Endothelial cell of umbilical vein (primary cell): ENCODE measurements around the gene CLCN6. TPM values are rescaled to one million over a fixed set of nuclear protein-coding genes. Genes with fewer than 3 reads are reported as not detected.

ENCODE experiments used
- BruUV-seq: library from RNA; stranded (reverse); fragments of 400-500 nt; replicated peaks from 2 replicates; lab custom pipeline; 2021; lab: Mats Ljungman, UMichigan
- CTCF ChIA-PET: fragments of 300-600, 350-600 bp; sonication (Branson Sonifier 250); formaldehyde crosslinking; loops from one replicate; lab custom pipeline; 2021; ENCODE audit warnings: antibody characterized with exemption, inconsistent platforms; lab: Charles Lee
- POLR2A ChIA-PET: fragments of 300-600, 350-600 bp; sonication (Branson Sonifier 250); formaldehyde crosslinking; loops from one replicate; lab custom pipeline; 2021; ENCODE audit warnings: antibody characterized with exemption, inconsistent platforms; lab: Charles Lee
- DNase-seq: peaks from one replicate; pipeline ENCODE4 v3.0.0-alpha.2; 2011; ENCODE audit warnings: low read depth, low spot score
- FAIRE-seq: peaks from 2 replicates; lab custom pipeline; 2011; peaks lifted over from hg19 to GRCh38; lab: Jason Lieb, UNC
- H2AFZ ChIP-seq: 2 replicates; pipeline ENCODE4 v1.6.0; 2012; ENCODE audit warnings: low read depth, low read length, control low read depth, inconsistent platforms
- H3K27ac ChIP-seq: 2 replicates; pipeline ENCODE4 v1.5.1; 2011; ENCODE audit warnings: low read depth, mild to moderate bottlenecking, control low read depth, low read length, moderate library complexity; ENCODE audit not compliant: insufficient read depth
- H3K27me3 ChIP-seq, 2 experiments: 2 replicates each; pipeline versions ENCODE4 v1.6.0 to v1.6.1; 2011; ENCODE audit warnings: low read length in 2 of 2, mixed read lengths in 1 of 2; ENCODE audit not compliant: control insufficient read depth in 2 of 2, insufficient read depth in 2 of 2
- H3K36me3 ChIP-seq, 2 experiments: 2 replicates in 1 of 2; 3 replicates in 1 of 2; pipeline ENCODE4 v1.5.1; 2011; ENCODE audit warnings: low read length in 2 of 2, mild to moderate bottlenecking in 1 of 2, moderate library complexity in 1 of 2; ENCODE audit not compliant: control insufficient read depth in 2 of 2, insufficient read depth in 2 of 2; ENCODE audit errors: extremely low read depth in 1 of 2
- H3K4me1 ChIP-seq: 3 replicates; pipeline ENCODE4 v1.5.1; 2011; ENCODE audit warnings: mild to moderate bottlenecking, low read length; ENCODE audit not compliant: control insufficient read depth, insufficient read depth; ENCODE audit errors: extremely low read depth
- H3K4me2 ChIP-seq: 2 replicates; pipeline ENCODE4 v1.6.1; 2011; ENCODE audit warnings: low read length, control low read depth, mixed read lengths; ENCODE audit not compliant: insufficient read depth
- H3K4me3 ChIP-seq, 3 experiments: fragments of 200-600 bp in 1 of 3; sonication (generic), shearing (Covaris generic) in 1 of 3; replicated peaks in 1 of 3; 2 replicates each; pipeline ENCODE4 v1.5.1; 2011 to 2016; ENCODE audit warnings: control low read depth in 3 of 3, low read length in 3 of 3, mild to moderate bottlenecking in 2 of 3, inconsistent platforms in 1 of 3, low read depth in 1 of 3, moderate library complexity in 1 of 3; ENCODE audit not compliant: insufficient read depth in 1 of 3
- H3K79me2 ChIP-seq: 2 replicates; pipeline ENCODE4 v1.6.0; 2012; ENCODE audit warnings: low read length, inconsistent platforms; ENCODE audit not compliant: control insufficient read depth, insufficient read depth
- H3K9ac ChIP-seq: replicated peaks from 2 replicates; pipeline ENCODE3; 2011; ENCODE audit warnings: low read length, control low read depth; ENCODE audit not compliant: insufficient read depth; ENCODE audit errors: extremely low read depth
- H3K9me1 ChIP-seq: replicated peaks from 3 replicates; pipeline ENCODE4 v1.6.0; 2011; ENCODE audit warnings: mild to moderate bottlenecking, low read length; ENCODE audit not compliant: control insufficient read depth, insufficient read depth; ENCODE audit errors: extremely low read depth
- H3K9me3 ChIP-seq: replicated peaks from 2 replicates; pipeline ENCODE4 v1.5.1; 2012; ENCODE audit warnings: low read length, inconsistent platforms; ENCODE audit not compliant: control insufficient read depth, insufficient read depth
- H4K20me1 ChIP-seq: replicated peaks from 2 replicates; pipeline ENCODE3; 2011; ENCODE audit warnings: mild to moderate bottlenecking, low read length; ENCODE audit not compliant: control insufficient read depth, insufficient read depth; ENCODE audit errors: extremely low read depth
- EZH2 ChIP-seq: IDR thresholded peaks from 2 replicates; pipeline ENCODE4 v1.6.1; 2012; ENCODE audit warnings: borderline replicate concordance, low read depth, mild to moderate bottlenecking, moderate library complexity, low read length, inconsistent platforms; ENCODE audit not compliant: severe bottlenecking
- FOS ChIP-seq: IDR thresholded peaks from 2 replicates; pipeline ENCODE4 v1.6.1; 2011; ENCODE audit warnings: mild to moderate bottlenecking, low read length, moderate library complexity, borderline replicate concordance; ENCODE audit not compliant: insufficient read depth
- GATA2 ChIP-seq: IDR thresholded peaks from 2 replicates; pipeline ENCODE4 v1.7.0; 2011; ENCODE audit warnings: low read depth, mild to moderate bottlenecking, moderate library complexity, mixed read lengths, low read length; ENCODE audit not compliant: insufficient read length, insufficient read depth
- JUN ChIP-seq: IDR thresholded peaks from 2 replicates; pipeline ENCODE4 v1.6.1; 2011; ENCODE audit warnings: borderline replicate concordance, low read depth; ENCODE audit not compliant: insufficient read length, insufficient read depth
- MYC ChIP-seq: IDR thresholded peaks from one replicate; pipeline ENCODE4 v1.6.1; 2011; ENCODE audit warnings: mild to moderate bottlenecking, low read depth, low read length
- POLR2A ChIP-seq: IDR thresholded peaks from 2 replicates; pipeline ENCODE4 v1.6.1; 2012; ENCODE audit warnings: low read depth, mild to moderate bottlenecking, control low read depth, low read length
- POLR2AphosphoS5 ChIP-seq: IDR thresholded peaks from 2 replicates; pipeline ENCODE4 v1.6.1; 2012; ENCODE audit warnings: low read depth, mild to moderate bottlenecking, control low read depth, low read length, moderate library complexity; ENCODE audit not compliant: insufficient read depth
- dilution Hi-C: fragments of 300-500 bp; cut with MboI; formaldehyde crosslinking; loops from one replicate; pipeline ENCODE4 v1.15.0; 2019; ENCODE audit warnings: low sequenced_read_pairs; ENCODE audit not compliant: extremely low pct_ligation_motif_present
- intact Hi-C: fragments of 100-400 bp; cut with micrococcal nuclease; formaldehyde crosslinking; loops from one replicate; pipeline ENCODE4 v1.10.0; 2022
- polyA plus RNA-seq, 4 experiments: library from polyadenylated mRNA; depleted of rRNA in 3 of 4; stranded (reverse) in 3 of 4; unstranded in 1 of 4; fragments of >200 nt; gene quantifications; 2 replicates each; pipeline versions ENCODE4 v1.2.1 to v1.2.3, GENCODE V29; 2011 to 2012; ENCODE audit warnings: missing spikeins in 1 of 4
- total RNA-seq: library from RNA; stranded (reverse); gene quantifications from 2 replicates; pipeline ENCODE4 v1.2.3, GENCODE V29; 2021
- TF ChIP-seq, protein P1 (sequence below), 2 donors: IDR thresholded peaks; 1 replicate in 1 of 2; 2 replicates in 1 of 2; pipeline ENCODE4 v1.5.1; 2011; ENCODE audit warnings: low read length in 2 of 2, mild to moderate bottlenecking in 2 of 2, moderate library complexity in 2 of 2, control low read depth in 1 of 2, inconsistent platforms in 1 of 2, low read depth in 1 of 2; ENCODE audit not compliant: insufficient read depth in 1 of 2; ENCODE audit errors: extremely low read depth in 1 of 2
- TF ChIP-seq, protein P2 (sequence below): IDR thresholded peaks from 2 replicates; pipeline ENCODE4 v1.6.1; 2011; ENCODE audit not compliant: insufficient read depth, insufficient read length

CLCN6 gene
- total and polyA plus RNA-seq, 2 donors (not counting 3 experiments of a cell fraction or from before 2014, with no cell fraction given) = 20.4 to 41.2 TPM

DNA sequence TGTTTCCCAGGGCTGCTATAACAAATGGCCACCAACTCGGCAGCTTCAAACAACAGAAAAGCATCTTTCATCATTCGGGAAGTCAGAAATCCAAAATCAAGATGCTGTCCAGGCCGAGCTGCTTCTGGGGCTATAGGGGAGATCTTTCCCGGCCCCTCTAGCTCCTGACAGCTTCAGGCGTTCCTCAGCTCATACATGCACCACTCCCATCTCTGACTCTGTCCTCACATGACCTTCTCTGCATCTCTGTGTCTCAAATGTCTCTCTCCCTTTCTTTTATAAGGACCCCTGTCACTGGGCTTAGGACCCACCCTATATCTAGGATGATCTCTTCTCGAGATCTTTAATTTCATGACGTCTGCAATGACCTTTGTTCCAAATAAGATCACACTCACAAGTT, 66.6 kb downstream of the CLCN6 start:
- TF ChIP-seq POLR2A (no peak), JUN (no peak), POLR2AphosphoS5 (no peak), FOS (no peak), GATA2 (no peak), EZH2 (no peak), MYC (no peak)
- TF ChIP-seq, protein P1, sequence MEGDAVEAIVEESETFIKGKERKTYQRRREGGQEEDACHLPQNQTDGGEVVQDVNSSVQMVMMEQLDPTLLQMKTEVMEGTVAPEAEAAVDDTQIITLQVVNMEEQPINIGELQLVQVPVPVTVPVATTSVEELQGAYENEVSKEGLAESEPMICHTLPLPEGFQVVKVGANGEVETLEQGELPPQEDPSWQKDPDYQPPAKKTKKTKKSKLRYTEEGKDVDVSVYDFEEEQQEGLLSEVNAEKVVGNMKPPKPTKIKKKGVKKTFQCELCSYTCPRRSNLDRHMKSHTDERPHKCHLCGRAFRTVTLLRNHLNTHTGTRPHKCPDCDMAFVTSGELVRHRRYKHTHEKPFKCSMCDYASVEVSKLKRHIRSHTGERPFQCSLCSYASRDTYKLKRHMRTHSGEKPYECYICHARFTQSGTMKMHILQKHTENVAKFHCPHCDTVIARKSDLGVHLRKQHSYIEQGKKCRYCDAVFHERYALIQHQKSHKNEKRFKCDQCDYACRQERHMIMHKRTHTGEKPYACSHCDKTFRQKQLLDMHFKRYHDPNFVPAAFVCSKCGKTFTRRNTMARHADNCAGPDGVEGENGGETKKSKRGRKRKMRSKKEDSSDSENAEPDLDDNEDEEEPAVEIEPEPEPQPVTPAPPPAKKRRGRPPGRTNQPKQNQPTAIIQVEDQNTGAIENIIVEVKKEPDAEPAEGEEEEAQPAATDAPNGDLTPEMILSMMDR (IDR thresholded peaks at IDR 0.05; ENCODE audit: extremely low read depth in 1 of 2, insufficient read depth in 1 of 2, low read depth in 1 of 2, low read length in 2 of 2) = no peak
- TF ChIP-seq, protein P2, sequence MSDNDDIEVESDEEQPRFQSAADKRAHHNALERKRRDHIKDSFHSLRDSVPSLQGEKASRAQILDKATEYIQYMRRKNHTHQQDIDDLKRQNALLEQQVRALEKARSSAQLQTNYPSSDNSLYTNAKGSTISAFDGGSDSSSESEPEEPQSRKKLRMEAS = no peak
- POLR2A ChIA-PET = interaction anchor here (0.7 kb wide), 1 partner anchor 37 kb away, joined by 7 read pairs; no protein-coding TSS in a partner anchor
- no peak overlapping the region for H3K9ac ChIP-seq
- H3K79me2 ChIP-seq = no peaks in the 10 kb centered on the region
- no peaks in the 10 kb centered on the region for H3K27me3 ChIP-seq
- FAIRE-seq (no peak), DNase-seq (no peak)
- intact Hi-C loops = no loop called here
- dilution Hi-C loops = no loop called here
- CTCF ChIA-PET = interaction anchor here (1.0 to 1.1 kb wide), 2 partner anchors 13 to 34 kb away, joined by 4 read pairs; no protein-coding TSS in a partner anchor
- H3K4me3 ChIP-seq = no peak overlapping the region
- no peaks in the 10 kb centered on the region for H3K4me1 ChIP-seq
- H3K27ac ChIP-seq = no peak overlapping the region
- no peaks in the 10 kb centered on the region for H3K9me3 ChIP-seq
- no peak overlapping the region for H2AFZ ChIP-seq
- H3K9me1 ChIP-seq = no peaks in the 10 kb centered on the region
- no peak overlapping the region for H3K4me2 ChIP-seq
- H4K20me1 ChIP-seq = no peaks in the 10 kb centered on the region
- no TSS peak for BruUV-seq
- H3K36me3 ChIP-seq = no peaks in the 10 kb centered on the region
